Measurements from ENCODE around the gene TEDC2.

Gene TEDC2

DNA sequence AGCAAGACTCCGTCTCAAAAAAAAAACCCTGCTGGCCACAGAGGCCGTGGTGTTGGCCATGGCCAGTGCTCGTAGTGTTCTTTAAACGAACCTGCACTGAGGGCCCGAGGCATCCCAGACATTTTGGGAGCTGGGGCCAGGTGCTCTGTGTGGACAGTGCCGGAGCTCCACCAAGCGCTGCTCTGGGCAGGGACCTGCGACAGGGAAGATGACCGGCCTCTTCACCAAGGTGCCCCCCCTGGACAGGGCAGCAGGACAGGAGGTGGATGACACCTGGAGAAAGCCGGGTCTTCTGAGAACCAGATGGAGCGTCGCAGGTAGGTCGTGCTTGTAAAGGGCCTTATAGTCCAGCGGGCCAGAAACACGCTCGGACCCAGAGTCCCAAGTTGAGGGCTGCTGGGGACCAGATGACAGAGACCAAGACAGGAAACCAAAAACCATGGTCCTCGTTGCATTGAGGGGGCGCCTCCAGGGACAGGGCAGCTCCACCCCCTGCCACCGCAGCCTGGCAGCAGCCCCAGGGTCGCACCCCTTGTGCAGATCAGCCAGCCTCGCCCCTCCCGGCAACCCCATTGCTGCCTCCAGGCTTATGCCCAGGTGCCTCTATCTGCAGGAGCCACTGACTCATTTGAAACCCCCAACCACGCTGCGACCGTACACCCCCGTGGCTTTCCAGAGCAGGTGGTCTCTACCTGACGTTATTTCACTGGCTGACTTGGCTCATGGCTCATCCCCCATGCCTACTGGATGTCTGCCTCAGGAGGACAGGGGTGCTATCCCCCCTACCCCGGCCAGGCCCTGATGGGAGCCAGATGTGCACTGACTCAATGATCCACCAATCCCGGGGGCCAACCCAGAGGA lies 7.0 kb downstream of the TEDC2 start:
- DNase-seq = no peak

DNA sequence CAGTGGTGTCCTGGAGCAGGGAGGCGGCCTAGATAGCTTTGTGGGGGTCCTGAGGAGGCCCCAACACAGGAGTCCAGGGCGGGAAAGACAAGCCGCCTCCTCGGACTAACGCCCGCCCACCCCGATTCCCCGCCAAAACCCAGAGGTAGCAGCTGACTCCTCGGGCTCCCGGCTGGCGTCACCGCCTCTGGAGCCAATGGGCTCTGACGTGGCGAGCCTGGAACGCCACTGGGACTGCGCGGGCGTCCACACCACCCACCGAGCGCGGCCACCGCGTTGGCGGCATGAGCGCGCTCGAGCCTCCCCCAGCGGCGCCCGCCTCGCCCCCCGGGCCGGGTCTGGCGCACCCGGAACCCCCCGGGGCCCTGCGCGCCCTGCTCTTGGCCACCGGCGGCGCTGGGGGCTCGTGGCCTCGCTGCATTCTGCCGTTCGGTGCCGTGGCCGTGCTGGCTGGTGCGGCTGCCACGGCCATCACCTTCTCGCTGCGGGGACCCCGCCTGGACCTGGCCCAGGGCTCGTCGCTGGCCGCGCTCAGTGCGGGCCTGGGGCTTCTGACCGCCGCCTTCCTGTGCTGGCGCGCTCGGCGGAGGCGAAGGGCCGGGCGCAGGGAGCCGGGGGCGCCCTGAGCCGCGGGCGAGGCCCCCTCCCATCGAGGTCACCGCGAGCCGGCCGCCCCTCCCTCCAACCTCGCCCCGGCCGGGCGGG lies 7.8 kb downstream of the TEDC2 start:
- DNase-seq = no peak

DNA sequence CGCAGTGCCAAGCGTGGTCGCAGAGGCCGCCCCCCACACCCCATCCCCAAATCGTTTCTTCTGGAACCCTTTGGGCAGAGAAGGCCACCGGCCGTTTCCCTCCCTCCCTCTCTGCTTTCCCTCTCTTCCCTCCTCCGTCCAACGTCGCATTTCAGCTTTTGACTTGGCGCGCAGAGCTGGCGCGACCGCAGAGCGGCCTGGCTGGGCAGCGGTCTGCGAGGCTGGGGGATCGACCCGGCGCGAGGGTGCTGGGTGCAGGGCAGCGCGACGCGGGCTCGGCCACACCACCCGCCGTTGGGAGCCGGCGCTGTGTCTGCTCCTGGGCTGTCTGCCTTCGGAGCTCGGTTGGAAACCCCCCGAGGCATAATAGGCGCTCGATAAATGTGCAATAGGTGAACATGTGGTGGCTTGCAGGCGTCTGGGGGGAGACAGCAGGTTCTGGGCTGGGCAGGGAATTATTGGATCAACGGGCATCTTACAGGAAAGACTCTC lies 8.4 kb downstream of the TEDC2 start:
- no peak for DNase-seq

DNA sequence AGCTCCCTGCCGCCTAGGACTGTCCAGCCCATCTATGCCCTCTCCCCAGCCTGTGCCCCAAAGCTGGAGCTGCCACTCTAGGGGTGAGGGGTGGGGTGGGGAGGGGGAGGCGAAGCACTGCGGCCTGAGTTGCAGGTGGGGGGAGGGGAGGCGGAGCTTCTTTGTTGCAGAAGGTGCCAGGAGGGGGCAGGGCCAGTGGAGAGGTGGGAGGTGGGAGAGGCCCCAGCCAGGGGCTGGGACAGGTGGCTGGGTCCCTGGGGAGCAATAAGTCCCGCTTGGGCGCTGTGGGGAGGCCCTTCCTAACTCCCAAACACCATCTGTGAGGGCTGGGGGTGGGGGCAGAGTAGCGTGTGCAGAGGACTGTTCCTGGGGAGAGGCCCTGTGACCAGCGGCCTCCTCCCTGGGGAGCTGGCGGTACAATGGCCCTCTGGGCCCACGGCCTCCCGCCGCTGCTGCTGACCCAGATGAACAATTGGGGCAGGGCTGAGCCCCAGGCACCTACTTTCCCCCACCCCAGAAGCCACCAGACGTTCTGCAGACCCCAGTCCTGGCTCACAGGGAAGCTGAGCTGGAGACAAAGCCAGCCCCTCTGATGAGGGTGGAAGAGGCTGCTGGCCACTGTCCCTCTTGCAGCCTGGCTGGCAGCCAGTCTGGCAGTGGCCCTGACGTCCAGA lies 9.0 kb downstream of the TEDC2 start:
- no peak for DNase-seq

DNA sequence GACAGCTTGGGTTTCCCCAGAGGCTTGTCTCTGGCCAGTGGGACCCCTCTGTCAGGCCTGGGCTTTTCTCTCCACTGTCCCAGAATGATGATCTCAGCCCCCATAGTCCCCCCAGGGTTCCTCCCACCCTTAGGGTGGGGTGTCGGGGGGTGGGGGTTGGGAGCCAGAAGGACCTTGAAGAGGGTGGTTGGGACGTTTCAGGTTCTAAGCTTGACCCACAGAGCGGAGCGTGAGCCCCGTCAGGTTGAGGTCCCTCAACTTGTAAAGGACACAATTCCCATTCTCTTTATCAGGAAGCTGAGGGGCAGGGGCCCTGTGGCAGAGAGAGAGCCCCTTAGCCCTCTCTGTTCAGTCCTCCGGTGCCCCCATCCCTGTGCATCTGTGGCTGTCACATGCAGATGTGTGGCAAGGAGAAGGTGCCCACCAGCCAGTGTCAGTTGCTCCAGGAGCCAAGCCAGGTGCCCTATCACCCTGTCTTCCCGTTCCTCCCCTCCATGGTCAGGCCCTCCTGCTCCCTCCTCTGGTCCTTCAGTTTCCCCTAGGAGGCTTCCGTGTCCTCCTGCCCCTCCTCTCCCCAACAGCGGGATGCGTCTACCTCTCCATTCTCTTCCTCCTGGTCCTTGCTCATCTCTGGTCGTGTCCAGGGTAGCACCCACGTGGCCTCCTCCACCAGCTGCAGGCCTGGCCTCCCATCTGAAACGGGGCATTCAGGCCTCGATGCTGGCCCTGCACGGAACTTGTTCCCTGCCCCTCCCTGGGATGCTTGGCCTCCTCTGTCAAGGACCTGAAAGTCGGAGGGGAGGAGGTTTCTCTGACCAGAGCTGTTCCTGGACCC lies 9.7 kb downstream of the TEDC2 start:
- no peak for DNase-seq

DNA sequence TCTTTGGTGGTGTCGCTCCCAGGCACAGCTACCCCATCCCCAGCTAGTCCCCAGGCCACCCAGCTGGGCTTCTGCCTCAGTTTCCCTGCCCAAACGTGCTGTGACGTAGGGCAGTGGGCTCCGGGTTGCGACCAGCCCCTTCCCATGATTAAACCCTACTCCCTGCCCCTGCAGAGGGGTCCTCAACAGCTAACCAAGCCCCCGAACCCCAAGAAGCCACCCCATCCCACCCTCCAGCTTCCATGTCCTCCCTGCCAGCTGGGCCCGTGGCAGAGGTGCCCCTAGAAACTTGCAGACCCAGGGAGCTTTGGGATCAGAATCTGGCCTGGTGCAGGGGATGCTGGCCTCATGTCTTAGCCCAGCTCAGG lies 10.3 kb downstream of the TEDC2 start:
- no peak for DNase-seq

DNA sequence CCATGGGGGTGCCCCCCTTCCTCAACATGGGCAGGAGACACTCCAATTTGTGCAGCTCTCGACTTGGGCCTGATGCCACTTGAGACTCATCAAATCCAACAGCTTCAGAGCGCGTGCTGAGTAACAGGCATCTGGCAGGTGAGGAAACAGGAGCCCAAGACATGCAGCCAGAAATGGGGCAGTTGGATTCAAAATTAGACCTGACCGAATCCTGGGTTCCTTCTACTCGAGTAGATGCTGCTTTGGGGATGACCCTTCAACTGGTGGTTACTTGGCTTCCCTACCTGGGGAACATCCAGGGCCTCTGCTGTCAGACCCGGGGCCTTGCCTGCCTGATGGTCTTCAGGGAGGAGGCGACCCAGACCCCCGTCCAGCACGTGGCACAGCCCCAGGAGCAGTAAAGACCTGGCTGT lies 10.7 kb downstream of the TEDC2 start:
- DNase-seq = no peak

DNA sequence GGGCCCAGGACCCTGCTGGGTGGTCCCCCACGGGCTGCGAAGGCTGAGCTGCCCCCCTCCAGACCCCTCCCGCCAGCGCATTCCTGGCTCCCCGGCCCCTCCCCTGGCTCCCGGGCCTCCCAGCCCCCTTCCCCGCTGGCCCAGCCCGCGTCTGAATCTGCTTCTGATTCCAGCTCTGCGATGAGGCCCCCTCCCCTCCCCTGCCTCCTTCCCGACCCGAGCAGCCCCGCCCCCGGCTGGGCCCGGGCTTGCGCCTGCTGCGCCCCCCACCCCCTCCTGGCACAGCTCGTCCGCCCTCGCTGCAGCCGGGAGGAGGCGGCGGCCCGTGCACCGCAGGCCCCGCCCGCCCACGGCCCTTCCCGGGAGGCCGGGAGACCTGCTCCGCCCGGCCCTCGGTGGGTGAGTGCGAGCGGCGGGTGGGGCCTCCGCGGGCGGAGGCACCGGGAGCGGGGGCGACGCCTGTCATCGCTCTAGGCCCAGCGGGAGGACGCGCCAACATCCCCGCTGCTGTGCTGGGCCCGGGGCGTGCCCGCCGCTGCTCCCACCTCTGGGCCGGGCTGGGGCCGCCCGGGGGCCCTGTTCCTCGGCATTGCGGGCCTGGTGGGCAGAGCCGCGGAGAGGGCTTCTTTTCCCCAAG lies 11.2 kb downstream of the TEDC2 start, which contains the start of gene NTN3:
Gene NTN3 (plus strand): TSS at position 282 of the 637 bp plus-strand sequence. CDS start 405 bp downstream, outside the sequence.
- DNase-seq = no peak

DNA sequence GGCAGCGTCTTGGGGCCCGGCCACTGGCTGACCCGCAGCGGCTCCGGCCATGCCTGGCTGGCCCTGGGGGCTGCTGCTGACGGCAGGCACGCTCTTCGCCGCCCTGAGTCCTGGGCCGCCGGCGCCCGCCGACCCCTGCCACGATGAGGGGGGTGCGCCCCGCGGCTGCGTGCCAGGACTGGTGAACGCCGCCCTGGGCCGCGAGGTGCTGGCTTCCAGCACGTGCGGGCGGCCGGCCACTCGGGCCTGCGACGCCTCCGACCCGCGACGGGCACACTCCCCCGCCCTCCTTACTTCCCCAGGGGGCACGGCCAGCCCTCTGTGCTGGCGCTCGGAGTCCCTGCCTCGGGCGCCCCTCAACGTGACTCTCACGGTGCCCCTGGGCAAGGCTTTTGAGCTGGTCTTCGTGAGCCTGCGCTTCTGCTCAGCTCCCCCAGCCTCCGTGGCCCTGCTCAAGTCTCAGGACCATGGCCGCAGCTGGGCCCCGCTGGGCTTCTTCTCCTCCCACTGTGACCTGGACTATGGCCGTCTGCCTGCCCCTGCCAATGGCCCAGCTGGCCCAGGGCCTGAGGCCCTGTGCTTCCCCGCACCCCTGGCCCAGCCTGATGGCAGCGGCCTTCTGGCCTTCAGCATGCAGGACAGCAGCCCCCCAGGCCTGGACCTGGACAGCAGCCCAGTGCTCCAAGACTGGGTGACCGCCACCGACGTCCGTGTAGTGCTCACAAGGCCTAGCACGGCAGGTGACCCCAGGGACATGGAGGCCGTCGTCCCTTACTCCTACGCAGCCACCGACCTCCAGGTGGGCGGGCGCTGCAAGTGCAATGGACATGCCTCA lies 12.0 kb downstream of the TEDC2 start:
- DNase-seq = no peak

DNA sequence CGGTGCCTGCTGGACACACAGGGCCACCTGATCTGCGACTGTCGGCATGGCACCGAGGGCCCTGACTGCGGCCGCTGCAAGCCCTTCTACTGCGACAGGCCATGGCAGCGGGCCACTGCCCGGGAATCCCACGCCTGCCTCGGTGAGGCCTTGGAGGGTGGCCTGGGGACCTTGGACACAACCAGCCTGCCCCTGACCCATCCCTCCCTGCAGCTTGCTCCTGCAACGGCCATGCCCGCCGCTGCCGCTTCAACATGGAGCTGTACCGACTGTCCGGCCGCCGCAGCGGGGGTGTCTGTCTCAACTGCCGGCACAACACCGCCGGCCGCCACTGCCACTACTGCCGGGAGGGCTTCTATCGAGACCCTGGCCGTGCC lies 12.6 kb downstream of the TEDC2 start:
- no peak for DNase-seq

DNA sequence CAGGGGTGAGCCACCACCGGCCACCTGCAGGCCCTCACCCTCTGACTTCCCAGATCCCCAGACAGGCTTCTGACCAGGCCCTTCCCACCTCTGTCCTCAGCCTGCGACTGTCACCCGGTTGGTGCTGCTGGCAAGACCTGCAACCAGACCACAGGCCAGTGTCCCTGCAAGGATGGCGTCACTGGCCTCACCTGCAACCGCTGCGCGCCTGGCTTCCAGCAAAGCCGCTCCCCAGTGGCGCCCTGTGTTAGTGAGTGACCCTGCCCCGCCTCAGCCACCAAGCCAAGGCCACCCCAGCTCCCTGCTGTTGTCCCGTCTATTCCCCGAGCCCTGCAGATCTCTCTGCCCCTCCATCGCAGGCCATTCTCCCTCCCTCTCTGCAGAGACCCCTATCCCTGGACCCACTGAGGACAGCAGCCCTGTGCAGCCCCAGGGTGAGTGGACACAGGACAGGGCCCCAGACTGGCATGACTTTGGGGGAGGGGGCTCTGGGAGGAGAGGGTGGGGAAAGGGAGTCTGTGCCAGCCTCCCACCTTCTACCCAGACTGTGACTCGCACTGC lies 13.1 kb downstream of the TEDC2 start:
- DNase-seq = no peak

DNA sequence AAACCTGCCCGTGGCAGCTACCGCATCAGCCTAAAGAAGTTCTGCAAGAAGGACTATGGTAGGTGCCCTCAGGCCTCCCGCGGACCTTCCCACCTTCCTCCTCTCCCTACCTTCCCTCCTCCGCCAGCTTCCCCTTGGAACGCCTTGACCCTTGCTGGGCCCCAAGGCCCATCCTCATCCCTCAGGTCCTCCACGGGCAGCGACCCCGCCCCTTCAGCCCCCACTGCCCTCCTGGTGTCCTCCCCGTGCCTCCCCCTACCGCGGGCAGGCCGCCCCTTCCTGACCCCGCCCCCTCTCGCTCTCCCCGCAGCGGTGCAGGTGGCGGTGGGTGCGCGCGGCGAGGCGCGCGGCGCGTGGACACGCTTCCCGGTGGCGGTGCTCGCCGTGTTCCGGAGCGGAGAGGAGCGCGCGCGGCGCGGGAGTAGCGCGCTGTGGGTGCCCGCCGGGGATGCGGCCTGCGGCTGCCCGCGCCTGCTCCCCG lies 13.6 kb downstream of the TEDC2 start:
- no peak for DNase-seq

DNA sequence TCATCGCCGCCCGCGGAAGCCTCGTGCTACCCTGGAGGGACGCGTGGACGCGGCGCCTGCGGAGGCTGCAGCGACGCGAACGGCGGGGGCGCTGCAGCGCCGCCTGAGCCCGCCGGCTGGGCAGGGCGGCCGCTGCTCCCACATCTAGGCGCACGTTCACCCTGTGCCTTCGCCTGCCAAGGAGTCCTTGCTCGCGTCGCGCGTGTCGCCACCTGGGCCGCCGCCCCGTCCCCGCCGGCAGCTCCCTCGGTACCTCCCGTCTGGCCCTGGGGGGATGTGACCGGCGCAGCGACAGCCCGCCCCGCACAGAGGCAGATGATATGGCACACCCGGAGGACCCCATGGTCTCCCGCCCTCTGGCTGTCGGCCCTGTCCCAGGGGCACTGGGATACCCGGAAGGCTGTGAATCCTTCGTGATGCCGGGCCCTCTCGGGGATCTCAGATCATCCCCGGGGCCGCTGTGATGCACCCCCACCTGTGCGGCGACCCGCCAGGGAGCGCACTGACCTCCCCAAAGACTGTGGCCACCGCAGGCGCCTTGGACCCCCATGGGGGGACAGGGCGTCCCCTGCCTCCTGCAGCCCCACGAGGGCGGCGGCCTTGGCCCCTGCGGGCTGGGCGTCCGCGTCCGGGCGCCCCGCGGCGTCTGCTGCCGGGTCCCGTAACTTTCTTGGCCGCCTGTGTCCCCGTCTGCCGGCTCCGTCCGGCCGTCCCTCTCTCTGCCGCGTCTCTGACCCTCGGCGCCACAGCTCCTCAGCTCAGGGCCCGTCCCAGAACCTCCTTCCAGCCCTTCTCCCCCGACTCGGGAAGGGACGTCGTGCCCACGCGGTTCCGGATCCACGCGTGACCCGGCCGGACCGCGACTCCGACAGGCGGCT lies 14.3 kb downstream of the TEDC2 start:
- no peak for DNase-seq

DNA sequence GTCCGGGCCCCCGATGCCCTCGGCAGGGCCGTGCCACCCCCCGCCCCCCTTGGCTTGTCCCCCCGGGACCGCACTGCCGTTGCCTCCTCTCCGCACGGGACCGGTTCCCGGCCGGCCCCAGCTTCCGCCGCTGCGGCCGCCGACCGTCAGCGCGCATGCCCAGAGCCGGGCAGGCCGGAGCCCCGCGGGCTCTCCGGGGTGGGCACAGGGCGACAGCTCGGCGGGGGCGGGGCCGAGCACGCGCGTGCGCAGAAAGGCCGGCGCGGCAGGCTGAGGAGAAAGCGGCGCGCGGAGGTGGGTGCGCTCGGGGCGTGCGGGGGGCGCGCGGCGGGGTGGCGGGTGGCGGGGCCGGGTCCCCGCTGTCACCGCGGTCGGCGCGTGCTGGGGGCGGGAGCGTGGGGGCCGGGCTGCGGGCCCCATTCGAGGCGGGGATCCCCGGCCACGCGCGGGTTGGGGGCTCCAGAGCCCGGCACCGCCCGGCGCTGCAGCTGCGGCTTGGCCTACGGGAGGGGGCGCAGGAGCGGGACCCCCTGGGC lies 15.0 kb downstream of the TEDC2 start, which contains the start of gene TBC1D24:
Gene TBC1D24 (plus strand): TSS at position 251 of the 536 bp plus-strand sequence. CDS start 21,022 bp downstream, outside the sequence.
- DNase-seq = peak; percentile 14 to 29

DNA sequence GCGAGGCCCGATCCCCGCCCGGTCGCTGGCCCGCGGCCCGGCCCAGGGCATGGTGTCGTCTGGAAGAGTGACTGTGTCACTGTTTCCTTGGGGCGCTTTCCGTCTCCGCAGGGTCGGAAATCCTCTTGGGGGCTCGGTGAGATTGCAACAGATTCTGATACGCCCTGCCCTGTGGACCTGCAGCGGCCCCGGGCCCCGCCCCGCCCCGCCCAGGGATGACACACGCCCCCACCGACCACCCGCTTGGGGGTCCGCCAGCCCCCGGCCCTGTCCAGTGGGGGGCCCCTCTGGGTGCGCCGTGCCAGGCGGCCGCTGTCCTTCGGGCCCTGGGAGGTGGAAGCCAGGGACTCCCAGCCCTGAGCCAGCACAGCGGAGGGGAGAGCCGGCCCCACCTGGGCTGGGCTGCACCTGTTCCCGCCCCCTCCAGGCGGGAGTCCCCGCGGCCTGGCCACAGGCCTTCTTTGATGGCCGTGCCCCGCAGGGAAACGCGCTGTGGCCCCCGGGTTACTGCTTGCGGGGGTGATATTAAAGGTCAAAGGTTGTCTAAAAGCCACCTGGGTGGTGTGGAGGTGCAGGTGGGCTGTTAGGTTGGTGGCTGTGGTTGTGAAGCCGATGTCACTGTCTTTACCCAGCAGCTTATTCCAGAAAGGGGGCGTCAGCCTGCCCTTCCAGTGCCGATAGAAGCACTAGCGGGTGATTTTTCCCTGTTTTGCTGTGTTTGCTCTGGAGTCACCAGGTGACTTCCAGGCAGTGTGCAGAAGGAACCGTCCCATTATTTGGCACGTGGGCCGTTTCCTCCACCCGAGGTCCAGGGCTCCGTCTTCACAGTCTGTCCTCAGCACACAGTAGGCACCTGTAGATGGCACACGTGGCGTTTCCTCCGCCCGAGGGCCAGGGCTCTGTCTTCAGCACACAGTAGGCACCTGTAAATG lies 15.8 kb downstream of the TEDC2 start:
- DNase-seq = no peak

DNA sequence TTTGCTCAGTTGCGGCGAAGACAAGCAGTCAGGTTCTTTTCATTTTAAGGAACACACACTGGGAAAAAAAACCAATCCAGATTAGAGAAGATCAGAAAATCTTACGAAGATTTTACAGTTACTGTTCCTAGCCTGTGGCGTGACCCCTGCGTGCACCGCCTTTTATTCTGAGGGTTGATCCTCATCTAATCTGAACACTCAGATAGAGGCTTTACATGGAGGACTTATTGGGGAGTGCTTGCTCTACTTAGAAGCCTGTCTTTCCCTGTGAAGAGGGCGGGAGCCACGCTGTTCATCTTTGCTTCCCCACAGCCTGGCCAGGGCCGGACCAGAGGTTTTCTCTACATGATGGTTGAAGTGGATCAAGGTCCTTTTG lies 16.4 kb downstream of the TEDC2 start:
- DNase-seq = no peak

DNA sequence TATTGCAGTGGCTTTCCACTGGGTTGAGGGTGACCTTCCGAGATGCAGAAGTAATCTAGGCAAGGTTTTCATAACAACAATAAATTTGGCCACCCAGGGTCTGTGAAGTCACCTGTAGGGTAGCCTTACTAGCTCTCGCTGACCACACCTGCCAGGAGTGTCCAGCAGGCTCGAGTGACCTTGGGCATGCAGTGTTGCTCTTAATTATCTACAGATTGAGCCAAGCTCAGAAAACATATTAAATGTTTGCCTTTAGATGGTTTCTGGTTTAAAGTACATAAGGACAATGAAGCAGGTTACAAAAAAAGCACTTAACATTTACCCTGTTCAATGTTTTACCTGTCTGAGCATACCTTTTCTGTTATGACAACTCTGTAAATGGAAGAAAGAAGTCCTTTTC lies 16.8 kb downstream of the TEDC2 start:
- no peak for DNase-seq

DNA sequence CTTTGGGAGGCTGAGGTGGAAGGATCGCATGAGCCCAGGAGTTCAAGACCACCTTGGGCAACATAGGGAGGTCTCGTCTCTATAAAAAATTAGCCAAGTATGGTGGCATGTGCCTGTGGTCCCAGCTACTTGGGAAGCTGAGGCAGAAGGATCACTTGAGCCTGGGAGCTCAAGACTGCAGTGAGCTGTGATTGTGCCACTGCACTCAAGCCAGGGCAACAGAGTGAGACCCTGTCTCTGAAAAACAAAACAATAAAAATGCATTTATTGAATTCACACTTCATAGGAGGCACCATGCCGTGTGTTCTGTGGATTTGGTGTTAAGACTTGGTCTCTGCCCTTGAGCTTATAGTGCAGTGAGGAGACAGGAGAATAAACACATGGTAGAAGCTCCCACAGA lies 17.4 kb downstream of the TEDC2 start:
- DNase-seq = no peak

Measured in Kasumi-1 (cell line).